Measurements from ENCODE around the gene KIAA1328.

Gene KIAA1328

GRCh38 chr18:37225279-37225678 lies 396.4 kb downstream of the KIAA1328 start:
- no peak for DNase-seq
- in situ Hi-C loops (cut with HindIII; ENCODE audit: low pct_ligation_motif_present, low pct_unique_long_range_greater_than_20kb, low sequenced_read_pairs), result no loop called here

- in situ Hi-C loops (cut with HindIII; ENCODE audit: low pct_ligation_motif_present, low pct_unique_long_range_greater_than_20kb, low sequenced_read_pairs), result no loop called here
- DNase-seq, result no peak
Measured at GRCh38 chr18:37230768-37231167, 401.8 kb downstream of the KIAA1328 start.

- no peak for DNase-seq
- in situ Hi-C loops (cut with HindIII; ENCODE audit: low pct_ligation_motif_present, low pct_unique_long_range_greater_than_20kb, low sequenced_read_pairs), result no loop called here
Measured at GRCh38 chr18:37231251-37231650, 402.3 kb downstream of the KIAA1328 start.

- in situ Hi-C loops (cut with HindIII; ENCODE audit: low pct_ligation_motif_present, low pct_unique_long_range_greater_than_20kb, low sequenced_read_pairs), result no loop called here
- no peak for DNase-seq
Measured at GRCh38 chr18:37235583-37235982, 406.7 kb downstream of the KIAA1328 start.

GRCh38 chr18:37238282-37239108 lies 409.6 kb downstream of the KIAA1328 start:
- in situ Hi-C loops (cut with HindIII; ENCODE audit: low pct_ligation_motif_present, low pct_unique_long_range_greater_than_20kb, low sequenced_read_pairs), result no loop called here
- no peak for DNase-seq

- in situ Hi-C loops (cut with HindIII; ENCODE audit: low pct_ligation_motif_present, low pct_unique_long_range_greater_than_20kb, low sequenced_read_pairs), result no loop called here
- no peak for DNase-seq
Measured at GRCh38 chr18:37242091-37242490, 413.2 kb downstream of the KIAA1328 start.

GRCh38 chr18:37242826-37243560 lies 414.1 kb downstream of the KIAA1328 start:
- DNase-seq, result no peak
- in situ Hi-C loops (cut with HindIII; ENCODE audit: low pct_ligation_motif_present, low pct_unique_long_range_greater_than_20kb, low sequenced_read_pairs), result no loop called here

GRCh38 chr18:37243741-37244140 lies 414.8 kb downstream of the KIAA1328 start:
- no peak for DNase-seq
- in situ Hi-C loops (cut with HindIII; ENCODE audit: low pct_ligation_motif_present, low pct_unique_long_range_greater_than_20kb, low sequenced_read_pairs), result no loop called here

- no peak for DNase-seq
- in situ Hi-C loops (cut with HindIII; ENCODE audit: low pct_ligation_motif_present, low pct_unique_long_range_greater_than_20kb, low sequenced_read_pairs), result no loop called here
Measured at GRCh38 chr18:37244618-37245017, 415.7 kb downstream of the KIAA1328 start.

GRCh38 chr18:37246779-37247340 lies 417.9 kb downstream of the KIAA1328 start:
- no peak for DNase-seq
- in situ Hi-C loops (cut with HindIII; ENCODE audit: low pct_ligation_motif_present, low pct_unique_long_range_greater_than_20kb, low sequenced_read_pairs), result no loop called here

GRCh38 chr18:37247497-37248161 lies 418.7 kb downstream of the KIAA1328 start:
- in situ Hi-C loops (cut with HindIII; ENCODE audit: low pct_ligation_motif_present, low pct_unique_long_range_greater_than_20kb, low sequenced_read_pairs), result no loop called here
- DNase-seq, result no peak

- no peak for DNase-seq
- in situ Hi-C loops (cut with HindIII; ENCODE audit: low pct_ligation_motif_present, low pct_unique_long_range_greater_than_20kb, low sequenced_read_pairs), result no loop called here
Measured at GRCh38 chr18:37248281-37248680, 419.4 kb downstream of the KIAA1328 start.

- in situ Hi-C loops (cut with HindIII; ENCODE audit: low pct_ligation_motif_present, low pct_unique_long_range_greater_than_20kb, low sequenced_read_pairs), result no loop called here
- no peak for DNase-seq
Measured at GRCh38 chr18:37249171-37249886, 420.4 kb downstream of the KIAA1328 start.

GRCh38 chr18:37249895-37250618 lies 421.1 kb downstream of the KIAA1328 start:
- in situ Hi-C loops (cut with HindIII; ENCODE audit: low pct_ligation_motif_present, low pct_unique_long_range_greater_than_20kb, low sequenced_read_pairs), result no loop called here

GRCh38 chr18:37251679-37252078 lies 422.8 kb downstream of the KIAA1328 start:
- no peak for DNase-seq
- in situ Hi-C loops (cut with HindIII; ENCODE audit: low pct_ligation_motif_present, low pct_unique_long_range_greater_than_20kb, low sequenced_read_pairs), result no loop called here

More at GRCh38 chr18:37249895-37250618, 421.1 kb downstream of the KIAA1328 start:
- DNase-seq, result no peak

GRCh38 chr18:37252342-37252741 lies 423.4 kb downstream of the KIAA1328 start:
- in situ Hi-C loops (cut with HindIII; ENCODE audit: low pct_ligation_motif_present, low pct_unique_long_range_greater_than_20kb, low sequenced_read_pairs), result no loop called here
- DNase-seq, result no peak

GRCh38 chr18:37252854-37253393 lies 424.0 kb downstream of the KIAA1328 start:
- DNase-seq, result no peak
- in situ Hi-C loops (cut with HindIII; ENCODE audit: low pct_ligation_motif_present, low pct_unique_long_range_greater_than_20kb, low sequenced_read_pairs), result no loop called here
